Smooth muscle cell (in vitro differentiated cells): ENCODE data around the gene RSPH6A. TPM values are rescaled to one million over a fixed set of nuclear protein-coding genes. Genes with fewer than 3 reads are reported as not detected.

Source experiments
- DNase-seq: peaks from one replicate; lab custom pipeline; 2025; ENCODE audit not compliant: unreplicated experiment; lab: John Stamatoyannopoulos, UW
- H2AFZ ChIP-seq: fragments of 200-600 bp; sonication (generic); 2 replicates; pipeline ENCODE4 v1.6.0; 2016; ENCODE audit warnings: antibody characterized with exemption, low read depth, mild to moderate bottlenecking
- H3F3A ChIP-seq: fragments of 200-600 bp; sonication (generic); 2 replicates; pipeline ENCODE4 v1.6.0; 2017; ENCODE audit warnings: antibody characterized with exemption, low read depth
- H3K27ac ChIP-seq: fragments of 200-600 bp; sonication (generic); 2 replicates; pipeline ENCODE4 v1.5.1; 2016; ENCODE audit warnings: low read depth, mild to moderate bottlenecking
- H3K27me3 ChIP-seq: fragments of 200-600 bp; sonication (generic); 2 replicates; pipeline ENCODE4 v1.6.1; 2016; ENCODE audit warnings: low read depth, mild to moderate bottlenecking
- H3K36me3 ChIP-seq: fragments of 200-600 bp; sonication (generic); 2 replicates; pipeline ENCODE4 v1.5.1; 2016; ENCODE audit warnings: low read depth
- H3K4me1 ChIP-seq: fragments of 200-600 bp; sonication (generic); 2 replicates; pipeline ENCODE4 v1.5.1; 2016; ENCODE audit warnings: low read depth
- H3K4me2 ChIP-seq: fragments of 200-600 bp; sonication (generic); 2 replicates; pipeline ENCODE4 v1.6.0; 2016; ENCODE audit warnings: mild to moderate bottlenecking
- H3K4me3 ChIP-seq: fragments of 200-600 bp; sonication (generic); 2 replicates; pipeline ENCODE4 v1.5.1; 2016; ENCODE audit warnings: mild to moderate bottlenecking
- H3K79me2 ChIP-seq: fragments of 200-600 bp; sonication (generic); 2 replicates; pipeline ENCODE4 v1.6.0; 2016; ENCODE audit warnings: low read depth, mild to moderate bottlenecking
- H3K9ac ChIP-seq: fragments of 200-600 bp; sonication (generic); 2 replicates; pipeline ENCODE4 v1.6.0; 2016; ENCODE audit warnings: low read depth
- H3K9me3 ChIP-seq: fragments of 200-600 bp; sonication (generic); replicated peaks from 2 replicates; pipeline ENCODE4 v1.5.1; 2016; ENCODE audit warnings: low read depth
- H4K20me1 ChIP-seq: fragments of 200-600 bp; sonication (generic); 2 replicates; pipeline ENCODE4 v1.6.0; 2016; ENCODE audit warnings: low read depth
- WGBS: methylation state at CpG from one replicate; pipeline ENCODE4 v1.1.7; 2016; ENCODE audit warnings: low lambda C conversion rate; 5-methylcytosine and 5-hydroxymethylcytosine counted together
- polyA plus RNA-seq: library from polyadenylated mRNA; unstranded; fragments of >200 nt; fragmentation: Nextera tagmentation; extraction: Ambion mirVana; gene quantifications from 2 replicates; pipeline ENCODE4 v1.2.1, GENCODE V29; 2016
- total RNA-seq: library from RNA; depleted of rRNA; stranded (reverse); fragments of >200 nt; gene quantifications from 2 replicates; pipeline ENCODE4 v1.2.3, GENCODE V29; 2014
- TF ChIP-seq, protein P1 (sequence below): fragments of 200-600 bp; sonication (generic); IDR thresholded peaks from 2 replicates; pipeline ENCODE4 v1.5.1; 2017; ENCODE audit warnings: borderline replicate concordance, mild to moderate bottlenecking, antibody characterized with exemption; ENCODE audit not compliant: insufficient read depth, poor library complexity, severe bottlenecking

RSPH6A gene
- total and polyA plus RNA-seq, 2 experiments from 2014 or later, result 0.15 TPM; not detected in 1

DNA sequence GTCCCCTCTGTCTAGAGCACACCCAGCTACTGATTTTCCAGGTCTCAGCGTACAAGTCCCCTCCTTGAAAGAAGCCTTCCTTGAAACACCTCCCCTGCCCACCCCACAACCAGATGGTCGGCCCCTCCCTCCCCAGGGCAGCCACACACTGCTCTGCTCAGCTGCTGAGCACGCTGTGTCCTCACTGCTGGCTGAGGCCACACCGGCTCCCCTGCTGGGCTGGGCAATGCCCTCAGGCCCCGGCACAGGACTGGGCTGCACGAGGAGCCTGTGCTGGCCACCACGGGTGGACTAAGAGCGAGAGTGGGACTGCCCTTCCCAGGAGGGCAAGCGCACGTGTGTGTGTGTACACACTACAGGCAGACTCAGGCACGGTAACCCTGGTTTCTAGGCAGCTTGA lies 11.8 kb upstream of the RSPH6A start:
- H3K36me3 ChIP-seq, result no peaks in the 10 kb centered on the region
- H3K4me2 ChIP-seq, result no peak overlapping the region
- H3K9me3 ChIP-seq, result no peaks in the 10 kb centered on the region
- H4K20me1 ChIP-seq, result no peaks in the 10 kb centered on the region
- H2AFZ ChIP-seq, result no peak overlapping the region
- 97% methylated on average over 10 of the region's 11 CpGs for WGBS
- no peaks in the 10 kb centered on the region for H3K4me1 ChIP-seq
- no peak overlapping the region for H3K27ac ChIP-seq
- TF ChIP-seq, protein P1, sequence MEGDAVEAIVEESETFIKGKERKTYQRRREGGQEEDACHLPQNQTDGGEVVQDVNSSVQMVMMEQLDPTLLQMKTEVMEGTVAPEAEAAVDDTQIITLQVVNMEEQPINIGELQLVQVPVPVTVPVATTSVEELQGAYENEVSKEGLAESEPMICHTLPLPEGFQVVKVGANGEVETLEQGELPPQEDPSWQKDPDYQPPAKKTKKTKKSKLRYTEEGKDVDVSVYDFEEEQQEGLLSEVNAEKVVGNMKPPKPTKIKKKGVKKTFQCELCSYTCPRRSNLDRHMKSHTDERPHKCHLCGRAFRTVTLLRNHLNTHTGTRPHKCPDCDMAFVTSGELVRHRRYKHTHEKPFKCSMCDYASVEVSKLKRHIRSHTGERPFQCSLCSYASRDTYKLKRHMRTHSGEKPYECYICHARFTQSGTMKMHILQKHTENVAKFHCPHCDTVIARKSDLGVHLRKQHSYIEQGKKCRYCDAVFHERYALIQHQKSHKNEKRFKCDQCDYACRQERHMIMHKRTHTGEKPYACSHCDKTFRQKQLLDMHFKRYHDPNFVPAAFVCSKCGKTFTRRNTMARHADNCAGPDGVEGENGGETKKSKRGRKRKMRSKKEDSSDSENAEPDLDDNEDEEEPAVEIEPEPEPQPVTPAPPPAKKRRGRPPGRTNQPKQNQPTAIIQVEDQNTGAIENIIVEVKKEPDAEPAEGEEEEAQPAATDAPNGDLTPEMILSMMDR, result no peak
- no peak for DNase-seq
- no peaks in the 10 kb centered on the region for H3K27me3 ChIP-seq
- no peaks in the 10 kb centered on the region for H3F3A ChIP-seq
- no peaks in the 10 kb centered on the region for H3K79me2 ChIP-seq
- H3K9ac ChIP-seq, result no peak overlapping the region
- no peak overlapping the region for H3K4me3 ChIP-seq

DNA sequence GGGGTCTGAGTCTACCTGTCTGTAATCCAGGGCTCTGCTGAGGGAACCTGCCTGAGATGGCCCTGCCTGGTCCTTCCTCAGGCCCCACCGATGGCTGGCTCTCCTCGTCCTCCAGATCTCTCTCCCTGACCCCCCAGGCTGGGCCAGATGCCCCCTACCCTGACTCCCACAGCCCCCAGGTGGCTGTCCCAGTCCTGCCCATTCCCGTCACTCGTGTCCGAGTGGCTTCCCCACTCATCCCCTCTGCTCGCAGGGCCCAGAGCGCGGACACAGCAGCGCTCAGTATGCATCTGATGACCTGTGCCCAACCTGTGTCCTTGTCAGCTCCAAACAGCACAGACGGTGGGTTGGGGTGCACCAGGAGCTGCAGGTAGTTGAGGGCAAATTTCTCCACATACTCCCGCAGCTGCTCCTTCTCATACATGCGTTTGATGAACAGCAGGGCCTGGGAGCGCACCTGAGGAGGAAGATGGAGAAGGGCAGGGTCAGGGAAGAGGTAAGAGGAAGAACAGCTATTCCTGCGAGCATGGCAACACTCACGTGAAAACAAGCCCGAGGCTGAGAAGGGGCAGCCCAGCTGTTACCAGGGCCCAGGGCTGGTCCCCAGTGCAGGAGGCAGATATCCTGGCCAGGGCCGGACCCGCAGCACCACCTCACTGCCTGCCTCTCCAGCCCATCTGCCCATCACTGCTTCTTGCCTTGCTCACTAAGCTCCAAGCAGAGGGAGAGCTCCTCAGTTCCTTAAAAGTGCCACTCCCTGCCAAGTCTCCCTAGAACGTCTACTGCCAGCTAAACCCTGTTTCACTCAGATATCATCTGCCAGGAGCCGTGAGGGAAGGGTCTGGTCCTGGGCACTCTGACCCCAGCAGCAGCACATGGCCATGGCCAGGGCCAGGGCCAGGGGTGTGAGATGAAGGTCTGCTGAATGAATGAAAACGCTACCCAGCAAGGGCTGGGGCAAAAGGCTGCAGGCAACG lies 11.1 kb upstream of the RSPH6A start:
- no peak overlapping the region for H3K4me3 ChIP-seq
- H3K4me2 ChIP-seq, result no peak overlapping the region
- no peak overlapping the region for H3K9ac ChIP-seq
- DNase-seq, result no peak
- H4K20me1 ChIP-seq, result no peaks in the 10 kb centered on the region
- WGBS, result 93% methylated on average over 21 of the region's 22 CpGs
- no peaks in the 10 kb centered on the region for H3K9me3 ChIP-seq
- no peak overlapping the region for H2AFZ ChIP-seq
- H3F3A ChIP-seq, result no peaks in the 10 kb centered on the region
- no peaks in the 10 kb centered on the region for H3K79me2 ChIP-seq
- no peaks in the 10 kb centered on the region for H3K4me1 ChIP-seq
- H3K36me3 ChIP-seq, result no peaks in the 10 kb centered on the region
- TF ChIP-seq, protein P1, result no peak
- no peak overlapping the region for H3K27ac ChIP-seq
- no peaks in the 10 kb centered on the region for H3K27me3 ChIP-seq

DNA sequence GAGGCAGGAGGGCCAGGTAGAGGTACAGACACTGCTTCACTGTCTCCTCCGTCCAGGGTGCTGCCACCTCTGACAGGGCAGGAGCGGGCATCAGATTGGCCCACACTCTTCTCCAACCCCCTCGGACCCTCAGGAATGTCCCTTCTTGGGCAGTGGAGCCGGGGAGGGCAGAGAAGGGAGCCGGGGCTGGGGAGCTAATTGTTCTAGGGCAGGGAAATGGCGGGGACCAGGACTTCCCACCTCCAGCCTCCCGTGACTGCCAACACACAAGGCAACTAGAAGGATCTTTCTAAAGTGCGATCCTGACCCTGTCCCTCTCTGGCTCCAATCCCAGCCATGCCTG lies 10.1 kb upstream of the RSPH6A start:
- Histone ChIP-seq H3K9ac (no peak overlapping the region), H3K27me3 (no peaks in the 10 kb centered on the region), H2AFZ (no peak overlapping the region), H3K9me3 (no peaks in the 10 kb centered on the region), H3K79me2 (no peaks in the 10 kb centered on the region), H3K4me3 (no peak overlapping the region), H3K27ac (no peak overlapping the region), H3K36me3 (no peaks in the 10 kb centered on the region), H3F3A (no peaks in the 10 kb centered on the region), H3K4me1 (no peaks in the 10 kb centered on the region), H3K4me2 (no peak overlapping the region), H4K20me1 (no peaks in the 10 kb centered on the region)
- WGBS, result 99% methylated on average over 8 of the region's 8 CpGs
- no peak for DNase-seq
- TF ChIP-seq, protein P1, result no peak
